K562 (cell line): ENCODE data around the gene CERS6. TPM values are rescaled to one million over a fixed set of nuclear protein-coding genes. Genes with fewer than 3 reads are reported as not detected.
A peak's percentile ranks its signal among the peaks of the same experiment; 100 is the strongest.

Experiments used
- ARID4B ChIP-seq: sonication (generic); formaldehyde crosslinking; IDR thresholded peaks from 2 replicates; pipeline ENCODE4 v1.8.0; 2022; ENCODE audit warnings: mild to moderate bottlenecking, missing genetic modification reagents
- CTCFL ChIP-seq: IDR thresholded peaks from 2 replicates; pipeline ENCODE4 v1.6.1; 2011; ENCODE audit warnings: borderline replicate concordance, low read depth, mild to moderate bottlenecking, moderate library complexity, low read length; ENCODE audit not compliant: insufficient read depth, poor library complexity, severe bottlenecking
- ELF1 ChIP-seq: fragments of 200-800 bp; sonication (Bioruptor generic); IDR thresholded peaks from 2 replicates; pipeline ENCODE4 v1.6.1; 2016; ENCODE audit warnings: missing genetic modification characterization, missing compliant biosample characterization
- EP300 ChIP-seq: IDR thresholded peaks from 2 replicates; pipeline ENCODE4 v1.6.1; 2012; ENCODE audit warnings: low read length, improper control_type of control experiment
- KLF13 ChIP-seq: fragments of 450-650 bp; IDR thresholded peaks from 2 replicates; pipeline ENCODE4 v1.6.1; 2016; ENCODE audit warnings: missing genetic modification characterization, low read depth, mild to moderate bottlenecking, missing compliant biosample characterization, moderate library complexity, borderline replicate concordance
- MGA ChIP-seq: fragments of 450-650 bp; IDR thresholded peaks from 2 replicates; pipeline ENCODE4 v1.6.1; 2016; ENCODE audit warnings: mild to moderate bottlenecking, moderate library complexity
- STAT5B ChIP-seq: fragments of 250-450 bp; sonication (Bioruptor Pico); IDR thresholded peaks from 2 replicates; pipeline ENCODE4 v1.8.0; 2021; ENCODE audit warnings: mild to moderate bottlenecking, inconsistent platforms
- polyA plus RNA-seq, 8 experiments: library from polyadenylated mRNA; depleted of rRNA in 4 of 8; stranded (reverse) in 5 of 8; unstranded in 3 of 8; fragments of >200 nt; fragmentation: Nextera tagmentation in 2 of 8; fragmentation: Illumina TruSeq in 1 of 8; extraction: Ambion mirVana in 2 of 8; extraction: Trizol in 1 of 8; gene quantifications; 2 replicates each; pipeline versions ENCODE4 v1.2.1 to v1.2.3, GENCODE V29; 2011 to 2014; ENCODE audit warnings: inconsistent platforms in 1 of 8, missing spikeins in 1 of 8
- total RNA-seq, 7 experiments: library from RNA; depleted of rRNA in 6 of 7; stranded (reverse); fragments of >200 nt in 6 of 7; fragmentation: Illumina TruSeq in 2 of 7; extraction: Trizol in 2 of 7; gene quantifications; 2 replicates each; pipeline versions ENCODE4 v1.2.1 to v1.2.3, GENCODE V29; 2011 to 2021; ENCODE audit warnings: low replicate concordance in 1 of 7

Gene CERS6
- total and polyA plus RNA-seq, 9 of the 15 experiments (the other 6 are each of a cell fraction or from before 2014, with no cell fraction given) = 1.6 to 13.6 (median 11.4) TPM

GRCh38 chr2:168529900-168530561 lies 74.0 kb downstream of the CERS6 start (continued):
- peak; percentile 35; the same call in 1 of the 2 replicates for TF ChIP-seq MGA
- TF ChIP-seq ELF1 = 0 out of 2 replicates have a peak, but pooled peaks have one; percentile 20
- TF ChIP-seq ARID4B (CRISPR knock-in tag) = no peak
- no peak for TF ChIP-seq KLF13 (tag)
- TF ChIP-seq EP300 = no peak
- TF ChIP-seq CTCFL = no peak
- TF ChIP-seq STAT5B (CRISPR knock-in tag) = no peak
